ENCODE measurements around the gene PARP12.

DNA sequence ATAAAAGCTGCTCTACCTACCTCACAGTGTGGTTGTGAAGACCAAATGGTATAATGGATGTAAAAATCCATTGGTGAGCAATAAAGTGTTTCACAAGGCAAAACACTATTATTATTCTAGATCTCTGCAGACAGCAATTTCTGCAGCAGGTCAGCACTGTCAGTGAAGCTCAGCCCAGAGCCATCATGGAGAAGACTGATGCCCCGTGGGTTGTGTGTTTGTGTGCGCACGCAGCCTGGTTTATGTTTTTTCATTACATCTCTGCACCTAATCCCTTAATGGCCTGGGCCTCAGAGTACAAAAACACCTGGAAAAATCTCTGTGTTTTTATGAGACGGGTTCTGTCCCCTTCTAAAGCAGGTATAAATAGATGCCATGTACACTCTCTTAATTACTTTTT, 64.2 kb downstream of the PARP12 start:
- TF ChIP-seq, protein P1, sequence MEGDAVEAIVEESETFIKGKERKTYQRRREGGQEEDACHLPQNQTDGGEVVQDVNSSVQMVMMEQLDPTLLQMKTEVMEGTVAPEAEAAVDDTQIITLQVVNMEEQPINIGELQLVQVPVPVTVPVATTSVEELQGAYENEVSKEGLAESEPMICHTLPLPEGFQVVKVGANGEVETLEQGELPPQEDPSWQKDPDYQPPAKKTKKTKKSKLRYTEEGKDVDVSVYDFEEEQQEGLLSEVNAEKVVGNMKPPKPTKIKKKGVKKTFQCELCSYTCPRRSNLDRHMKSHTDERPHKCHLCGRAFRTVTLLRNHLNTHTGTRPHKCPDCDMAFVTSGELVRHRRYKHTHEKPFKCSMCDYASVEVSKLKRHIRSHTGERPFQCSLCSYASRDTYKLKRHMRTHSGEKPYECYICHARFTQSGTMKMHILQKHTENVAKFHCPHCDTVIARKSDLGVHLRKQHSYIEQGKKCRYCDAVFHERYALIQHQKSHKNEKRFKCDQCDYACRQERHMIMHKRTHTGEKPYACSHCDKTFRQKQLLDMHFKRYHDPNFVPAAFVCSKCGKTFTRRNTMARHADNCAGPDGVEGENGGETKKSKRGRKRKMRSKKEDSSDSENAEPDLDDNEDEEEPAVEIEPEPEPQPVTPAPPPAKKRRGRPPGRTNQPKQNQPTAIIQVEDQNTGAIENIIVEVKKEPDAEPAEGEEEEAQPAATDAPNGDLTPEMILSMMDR (optimal IDR thresholded peaks at IDR 0.05 in 1 of 3, IDR thresholded peaks at IDR 0.05 in 1 of 3, conservative IDR thresholded peaks at IDR 0.05 in 1 of 3; ENCODE audit: extremely low read depth in 1 of 3, insufficient read depth in 2 of 3, low read length in 3 of 3) = no peak
- TF ChIP-seq EZH2 (IDR thresholded peaks at IDR 0.05; ENCODE audit: low read length) = no peak

Data from keratinocyte (primary cell).